Measurements from ENCODE around the gene PROM2.
"Not testable (repeated sequence)": the region's sequence is repeated elsewhere in the genome, so short reads cannot be mapped to it uniquely, and the experiment has no call there.

PROM2 gene

DNA sequence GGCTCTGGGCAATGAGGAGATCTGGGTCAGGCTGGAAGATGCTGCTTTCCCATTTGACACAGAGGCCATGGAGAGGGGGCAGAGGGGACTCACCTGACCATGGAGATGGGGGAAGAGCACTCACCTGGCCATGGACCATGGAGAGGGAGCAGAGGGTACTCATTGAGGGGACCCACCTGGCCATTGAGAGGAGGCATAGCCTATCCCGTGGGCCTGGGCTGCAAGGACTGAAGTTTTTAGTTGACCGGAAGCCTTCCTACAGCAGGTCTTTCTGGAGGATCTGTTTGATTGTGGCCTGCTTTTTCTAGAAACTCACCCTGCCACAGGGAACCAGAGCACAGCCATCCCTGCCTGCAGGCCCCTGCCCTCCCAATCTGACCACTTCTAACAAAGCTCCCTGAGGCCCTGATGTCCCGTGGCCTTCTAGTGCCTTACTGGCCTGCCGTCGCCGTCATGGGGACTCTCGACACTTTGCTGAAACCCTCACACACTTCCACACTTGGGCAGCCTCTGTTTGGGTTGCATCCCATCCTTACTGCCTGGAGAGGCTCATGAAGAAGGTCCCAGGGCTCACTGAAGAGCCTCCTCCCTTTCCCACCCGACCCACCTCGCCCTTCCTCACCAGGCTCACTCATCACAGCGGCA, 5.1 kb upstream of the PROM2 start:
- no peak for DNase-seq

DNA sequence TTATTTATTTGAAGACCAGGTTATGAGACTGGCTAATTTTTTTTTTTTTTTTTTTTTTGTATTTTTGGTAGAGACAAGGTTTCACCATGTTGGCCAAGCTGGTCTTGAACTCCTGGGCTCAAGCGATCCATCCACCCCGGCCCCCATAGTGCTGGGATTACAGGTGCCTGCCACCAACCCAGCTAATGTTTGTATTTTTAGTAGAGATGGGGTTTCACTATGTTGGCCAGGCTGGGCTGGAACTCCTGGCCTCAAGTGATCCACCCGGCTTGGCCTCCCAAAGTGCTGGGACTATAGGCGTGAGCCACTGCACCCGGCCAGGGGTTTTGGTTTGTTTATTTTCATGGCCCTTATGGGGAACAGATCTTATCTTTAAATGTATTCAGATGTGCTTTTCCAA, 4.5 kb upstream of the PROM2 start:
- DNase-seq, result not testable (repeated sequence)

DNA sequence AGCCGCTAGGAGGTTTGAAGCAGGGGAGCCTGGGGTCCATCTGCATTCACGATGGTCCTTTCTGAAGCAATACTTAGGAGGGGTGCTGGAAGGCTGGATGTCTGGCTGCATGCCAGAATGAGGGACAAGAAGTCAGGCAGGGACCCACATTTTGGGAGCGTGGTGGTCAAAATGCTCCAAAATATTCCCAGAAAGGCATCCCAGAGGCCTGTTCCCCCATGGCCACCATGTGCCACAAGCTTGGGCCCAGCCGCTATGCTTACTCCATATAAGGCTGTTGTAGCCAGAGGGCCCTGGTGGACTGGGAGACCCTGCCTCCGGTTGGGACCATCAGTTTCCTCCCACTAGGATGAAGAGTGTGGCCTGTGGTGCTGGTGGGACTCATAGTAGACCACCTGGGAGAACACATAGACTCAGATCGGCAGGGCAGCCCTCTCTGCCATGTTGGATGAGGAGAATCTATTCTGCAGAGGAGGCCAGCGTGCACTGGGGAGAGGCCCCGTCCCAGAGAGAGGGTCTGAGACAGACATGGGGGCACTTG, 3.6 kb upstream of the PROM2 start:
- DNase-seq, result no peak

DNA sequence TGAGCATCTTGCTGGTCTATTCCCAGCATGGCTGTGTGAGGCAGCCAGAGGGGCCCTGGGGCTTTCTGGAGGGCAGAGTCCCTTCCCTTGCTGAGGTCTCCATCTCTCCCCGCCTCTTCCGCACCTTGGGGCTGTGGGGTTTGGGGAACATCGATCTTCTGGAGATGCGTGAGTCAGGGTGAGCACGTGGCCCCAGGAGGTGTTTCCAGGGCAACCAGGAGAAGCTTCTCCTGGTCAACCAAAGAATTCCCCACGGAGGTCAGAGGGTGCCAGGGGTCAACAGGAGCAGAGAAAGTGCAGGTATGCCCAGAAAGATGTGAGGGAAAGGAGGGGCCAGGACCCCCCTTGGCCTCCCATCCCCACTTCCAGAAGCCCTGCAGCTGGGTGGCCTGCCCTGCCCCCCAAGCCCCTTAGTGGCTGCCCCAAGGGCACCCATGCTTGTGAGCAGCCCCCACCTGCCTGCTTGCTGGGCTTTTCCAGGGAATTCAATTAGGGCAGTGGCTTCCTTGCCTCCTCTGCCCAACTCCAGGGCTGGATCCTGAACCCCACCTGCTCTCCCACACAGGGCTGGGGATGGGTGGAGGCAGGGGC, 2.8 kb upstream of the PROM2 start:
- no peak for DNase-seq

DNA sequence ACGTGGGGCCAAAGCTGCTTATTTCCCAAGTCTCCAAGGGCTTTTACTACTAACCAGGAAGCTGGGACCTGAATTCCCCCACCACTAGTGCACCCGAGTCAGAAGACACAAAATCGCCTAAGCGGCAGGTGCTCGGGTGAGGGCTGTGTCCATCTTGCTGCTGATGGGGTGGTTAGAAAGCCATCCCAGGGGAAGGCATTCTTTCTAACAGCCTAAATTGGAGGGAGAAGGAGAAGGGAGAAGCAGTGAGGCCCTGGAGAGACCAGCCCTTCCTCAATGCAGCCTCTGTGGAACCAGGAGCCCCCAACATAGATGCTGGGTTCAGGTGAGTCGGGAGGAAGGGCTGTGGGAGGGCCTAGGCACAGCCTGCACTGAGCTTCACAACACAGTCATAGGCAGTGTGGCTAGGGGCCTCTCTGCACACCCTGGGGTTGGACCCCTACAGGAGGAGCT, 1.9 kb upstream of the PROM2 start:
- DNase-seq, result no peak

DNA sequence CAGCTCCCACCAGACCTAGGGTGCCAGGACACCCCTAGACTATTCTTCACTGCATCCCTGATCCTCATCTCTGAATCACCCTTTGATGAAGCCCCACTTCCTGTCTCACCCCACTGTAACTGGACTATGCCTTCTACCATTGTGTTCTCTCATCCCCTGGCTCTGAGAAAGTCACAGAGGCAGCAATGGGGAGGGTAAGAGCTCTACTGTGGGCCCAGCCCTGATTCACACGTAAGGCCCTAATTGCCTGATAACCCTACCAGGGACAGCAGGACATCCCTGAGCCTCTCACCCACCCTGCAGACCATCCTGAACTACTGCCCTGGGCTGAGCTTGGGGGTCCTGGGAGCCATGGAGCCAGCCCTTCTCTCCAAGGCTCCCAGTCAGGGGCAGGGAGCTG, 1.5 kb upstream of the PROM2 start:
- no peak for DNase-seq

DNA sequence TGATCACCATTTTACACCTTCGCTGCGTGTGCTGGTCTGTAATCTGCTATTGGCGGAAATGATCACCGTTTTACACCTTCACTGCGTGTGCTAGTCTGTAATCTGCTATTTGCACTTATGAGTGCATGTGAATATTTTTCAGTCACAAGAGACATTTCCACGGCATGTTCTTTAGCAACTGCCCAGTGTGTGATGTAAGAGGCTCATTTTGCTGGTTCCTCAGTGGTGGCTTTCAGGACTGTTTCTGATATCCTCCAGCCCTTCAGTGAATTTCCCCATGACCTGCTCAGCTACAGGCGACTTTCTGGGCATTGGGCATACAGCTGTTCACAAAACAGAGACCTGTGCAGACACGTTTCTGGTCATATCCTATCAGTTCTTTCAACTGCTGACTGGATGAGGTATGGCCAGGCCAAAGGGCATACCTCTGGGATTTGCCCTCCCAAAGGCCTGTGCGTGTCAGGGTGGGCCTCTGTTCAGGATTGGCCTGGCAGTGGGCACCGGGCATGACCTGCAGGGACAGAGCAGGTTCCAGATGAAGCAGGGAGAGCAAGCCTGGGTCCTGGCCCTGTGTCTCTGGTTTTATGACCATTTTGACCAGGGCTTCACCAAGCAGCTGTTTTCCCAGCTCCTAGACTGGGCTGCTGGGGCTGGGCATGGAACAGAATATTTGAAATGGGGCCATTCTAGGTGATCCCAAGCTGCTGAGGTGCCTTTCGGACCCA, 521 bp upstream of the PROM2 start:
- DNase-seq, result no peak

DNA sequence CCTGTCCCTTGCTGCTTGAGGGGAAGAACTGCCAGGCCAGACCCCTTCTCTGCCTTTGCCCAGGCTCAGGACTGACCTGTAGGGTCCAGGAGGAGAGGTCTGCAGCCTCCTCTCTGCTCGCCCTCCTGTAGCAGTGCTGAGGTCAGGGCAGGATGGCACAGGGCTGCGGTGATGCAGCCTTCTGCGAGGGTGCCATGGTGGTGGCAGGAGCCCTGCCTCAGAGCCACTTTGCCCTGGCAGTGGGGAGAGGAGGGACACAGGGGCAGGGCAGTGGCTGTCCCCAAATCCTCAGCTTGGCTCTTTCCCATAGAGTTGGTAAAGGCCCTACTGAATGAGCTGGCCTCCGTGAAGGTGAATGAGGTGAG, 884 bp downstream of the PROM2 start:
- DNase-seq, result no peak

DNA sequence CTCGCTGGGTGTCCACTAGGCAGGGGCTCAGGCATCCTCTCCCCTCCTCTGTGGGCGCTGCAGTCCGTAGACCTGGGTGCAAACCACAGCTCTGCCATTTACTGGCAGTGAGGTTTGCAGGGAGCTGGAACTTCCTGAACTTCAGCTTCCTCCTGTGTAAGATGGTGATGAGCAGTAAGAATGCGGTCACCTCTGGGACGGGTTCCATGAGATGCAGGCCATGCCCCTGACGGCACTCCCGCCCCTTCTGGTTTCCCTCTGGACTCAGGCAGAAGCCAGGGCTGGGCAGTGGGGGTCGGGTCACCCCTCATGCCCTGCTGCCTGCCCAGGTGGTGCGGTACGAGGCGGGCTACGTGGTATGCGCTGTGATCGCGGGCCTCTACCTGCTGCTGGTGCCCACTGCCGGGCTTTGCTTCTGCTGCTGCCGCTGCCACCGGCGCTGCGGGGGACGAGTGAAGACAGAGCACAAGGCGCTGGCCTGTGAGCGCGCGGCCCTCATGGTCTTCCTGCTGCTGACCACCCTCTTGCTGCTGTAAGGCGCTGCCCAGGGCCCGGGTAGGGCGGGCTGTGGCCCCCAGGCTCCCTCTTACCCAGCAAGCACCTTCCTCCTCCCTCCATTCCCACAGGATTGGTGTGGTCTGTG, 1.5 kb downstream of the PROM2 start:
- no peak for DNase-seq

DNA sequence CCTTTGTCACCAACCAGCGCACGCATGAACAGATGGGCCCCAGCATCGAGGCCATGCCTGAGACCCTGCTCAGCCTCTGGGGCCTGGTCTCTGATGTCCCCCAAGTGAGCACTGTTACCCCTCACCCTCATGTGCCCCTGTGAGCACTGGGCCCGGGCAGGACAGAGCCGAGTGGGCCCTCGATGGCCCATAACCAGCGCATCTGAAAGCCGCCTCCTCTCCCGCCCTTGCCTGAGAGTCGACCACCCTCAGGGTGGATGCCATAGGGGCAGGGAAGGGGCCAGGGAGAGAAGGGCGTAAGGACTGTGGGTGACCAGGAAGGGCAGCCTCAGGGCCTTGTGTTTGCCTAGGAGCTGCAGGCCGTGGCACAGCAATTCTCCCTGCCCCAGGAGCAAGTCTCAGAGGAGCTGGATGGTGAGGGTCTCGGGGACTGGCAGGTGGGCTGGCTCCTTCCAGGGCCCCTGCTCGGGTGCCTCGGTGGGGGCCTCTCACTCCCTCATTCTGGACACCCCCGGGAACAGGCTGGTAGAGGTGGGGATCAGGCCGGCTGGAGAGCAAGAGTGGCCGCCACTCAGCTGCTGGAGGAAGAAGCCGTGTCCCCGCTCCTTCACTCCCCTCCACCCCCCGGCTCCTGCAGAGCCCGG, 2.1 kb downstream of the PROM2 start:
- no peak for DNase-seq

DNA sequence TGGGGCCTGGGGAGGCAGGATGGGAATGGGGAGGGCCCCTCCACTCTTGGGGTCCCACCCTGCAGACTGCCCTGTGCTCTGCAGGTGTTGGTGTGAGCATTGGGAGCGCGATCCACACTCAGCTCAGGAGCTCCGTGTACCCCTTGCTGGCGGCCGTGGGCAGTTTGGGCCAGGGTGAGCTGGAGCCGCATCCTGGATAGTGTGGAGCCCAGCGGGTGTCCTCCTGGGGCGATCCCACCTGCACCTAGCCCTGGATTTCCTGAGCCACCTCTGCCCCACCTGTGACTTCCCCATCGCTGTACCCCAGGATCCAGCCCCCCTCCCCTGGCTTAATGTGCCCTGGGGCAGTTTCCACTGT, 2.6 kb downstream of the PROM2 start:
- no peak for DNase-seq

DNA sequence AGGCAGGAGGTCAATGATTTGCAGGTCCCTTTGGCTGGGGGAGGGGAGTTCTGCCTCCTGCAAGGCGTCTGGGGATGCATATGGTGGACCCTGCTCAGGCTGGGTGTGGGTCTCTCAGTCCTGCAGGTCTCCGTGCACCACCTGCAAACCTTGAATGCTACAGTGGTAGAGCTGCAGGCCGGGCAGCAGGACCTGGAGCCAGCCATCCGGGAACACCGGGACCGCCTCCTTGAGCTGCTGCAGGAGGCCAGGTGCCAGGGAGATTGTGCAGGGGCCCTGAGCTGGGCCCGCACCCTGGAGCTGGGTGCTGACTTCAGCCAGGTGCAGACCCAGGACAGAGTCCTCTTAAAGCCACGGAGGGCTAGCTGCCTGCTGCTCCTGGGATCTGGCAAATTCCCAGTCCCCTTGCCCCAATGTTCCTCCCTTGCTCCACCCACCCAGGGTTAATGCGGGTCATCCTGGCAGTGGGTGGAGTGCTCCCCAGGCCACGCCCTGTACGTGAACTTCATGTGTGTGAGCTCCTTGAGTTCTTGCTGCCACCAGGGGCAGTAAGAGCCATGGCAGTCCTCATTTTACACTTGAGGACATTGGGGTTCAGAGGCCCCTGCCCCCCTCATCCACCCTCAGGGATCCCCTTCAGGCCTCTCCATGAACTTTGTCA, 3.1 kb downstream of the PROM2 start:
- no peak for DNase-seq

DNA sequence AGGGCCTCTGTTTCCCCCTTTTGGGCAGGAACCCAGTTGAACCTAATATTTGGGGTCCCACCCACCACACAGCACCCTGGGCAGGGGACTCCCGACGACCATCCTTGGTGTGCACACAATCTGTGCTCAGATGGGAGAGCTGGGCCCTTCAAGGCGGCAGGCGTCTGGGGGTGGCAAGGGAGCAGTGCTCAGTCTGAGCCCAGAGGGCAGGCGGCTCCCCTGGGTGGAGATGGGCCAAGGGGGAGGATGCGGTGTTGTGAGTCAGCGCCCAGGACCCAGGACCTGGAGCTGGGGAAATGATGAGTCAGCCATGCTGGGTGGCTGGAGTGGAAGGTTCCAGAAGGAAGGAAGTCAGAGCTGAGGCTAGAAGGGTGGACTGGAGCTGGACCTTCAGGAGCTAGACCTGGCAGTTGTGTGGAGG, 3.8 kb downstream of the PROM2 start:
- no peak for DNase-seq

DNA sequence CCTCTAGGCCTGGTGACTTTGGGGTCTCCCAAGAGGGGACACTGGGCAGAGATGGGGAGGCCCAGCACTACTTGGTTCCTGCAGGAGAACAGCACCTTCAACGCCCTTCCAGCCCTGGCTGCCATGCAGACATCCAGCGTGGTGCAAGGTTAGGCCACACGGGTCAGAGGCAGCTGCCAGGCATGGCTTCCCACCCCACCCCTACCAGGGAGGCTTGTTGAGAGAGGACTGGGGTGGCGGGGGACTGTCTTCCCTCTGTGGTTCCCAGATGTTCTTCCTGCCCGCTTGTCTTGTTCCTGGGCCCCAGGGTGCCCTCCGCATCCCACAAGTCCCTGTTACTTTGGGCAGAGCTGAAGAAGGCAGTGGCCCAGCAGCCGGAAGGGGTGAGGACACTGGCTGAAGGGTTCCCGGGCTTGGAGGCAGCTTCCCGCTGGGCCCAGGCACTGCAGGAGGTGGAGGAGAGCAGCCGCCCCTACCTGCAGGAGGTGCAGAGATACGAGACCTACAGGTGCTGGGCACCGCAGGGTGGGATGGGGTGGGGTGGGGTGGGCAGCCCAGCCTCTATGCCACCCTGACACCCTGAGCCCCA, 4.5 kb downstream of the PROM2 start:
- DNase-seq, result no peak

DNA sequence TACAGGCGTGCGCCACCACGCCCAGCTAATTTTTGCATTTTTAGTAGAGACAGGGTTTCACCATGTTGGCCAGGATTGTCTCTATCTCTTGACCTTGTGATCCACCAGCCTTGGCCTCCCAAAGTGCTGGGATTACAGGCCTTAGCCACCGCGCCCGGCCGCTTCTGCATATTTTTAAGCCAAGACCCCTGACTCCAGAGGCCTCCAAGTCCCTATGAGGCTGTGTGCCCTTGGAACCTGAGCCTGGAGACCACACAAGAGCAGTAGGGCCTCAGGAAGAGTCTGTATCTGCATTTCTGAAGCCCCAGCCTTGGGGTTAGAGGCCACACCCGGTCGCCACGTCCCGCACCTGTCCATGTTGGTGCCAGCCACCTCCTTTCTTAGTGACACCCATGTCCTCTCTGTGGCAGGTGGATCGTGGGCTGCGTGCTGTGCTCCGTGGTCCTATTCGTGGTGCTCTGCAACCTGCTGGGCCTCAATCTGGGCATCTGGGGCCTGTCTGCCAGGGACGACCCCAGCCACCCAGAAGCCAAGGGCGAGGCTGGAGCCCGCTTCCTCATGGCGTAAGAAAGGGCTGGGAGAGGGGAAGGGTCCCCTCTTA, 5.3 kb downstream of the PROM2 start:
- no peak for DNase-seq

DNA sequence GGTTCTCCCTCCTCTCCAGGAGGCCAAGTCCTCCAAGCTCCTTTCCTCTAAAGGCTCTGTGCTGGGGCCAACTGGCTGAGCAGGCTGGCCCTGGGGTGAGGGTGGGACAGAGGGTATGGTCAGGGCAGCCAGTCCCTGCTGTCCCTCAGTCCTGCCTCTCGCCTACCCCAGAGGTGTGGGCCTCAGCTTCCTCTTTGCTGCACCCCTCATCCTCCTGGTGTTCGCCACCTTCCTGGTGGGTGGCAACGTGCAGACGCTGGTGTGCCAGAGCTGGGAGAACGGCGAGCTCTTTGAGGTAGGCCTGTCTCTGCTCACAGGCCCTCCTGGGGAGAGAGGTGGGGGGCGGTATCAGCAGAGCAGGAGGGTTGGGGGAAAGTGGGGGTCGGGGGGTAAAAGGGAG, 6.8 kb downstream of the PROM2 start:
- DNase-seq, result no peak

DNA sequence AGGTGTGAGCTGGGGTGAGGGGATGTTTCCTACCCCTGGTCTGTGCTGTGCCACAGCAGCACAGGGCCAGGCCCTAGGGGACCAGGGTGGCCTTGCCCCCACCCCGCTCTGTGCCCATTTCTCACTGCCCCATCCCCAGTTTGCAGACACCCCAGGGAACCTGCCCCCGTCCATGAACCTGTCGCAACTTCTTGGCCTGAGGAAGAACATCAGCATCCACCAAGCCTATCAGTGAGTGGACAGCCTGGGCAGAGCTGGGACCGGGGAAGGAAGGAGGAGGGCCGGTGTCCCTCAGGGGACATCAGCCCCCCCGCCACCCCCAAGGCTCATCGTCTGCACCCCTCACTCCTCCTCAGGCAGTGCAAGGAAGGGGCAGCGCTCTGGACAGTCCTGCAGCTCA, 7.5 kb downstream of the PROM2 start:
- no peak for DNase-seq

DNA sequence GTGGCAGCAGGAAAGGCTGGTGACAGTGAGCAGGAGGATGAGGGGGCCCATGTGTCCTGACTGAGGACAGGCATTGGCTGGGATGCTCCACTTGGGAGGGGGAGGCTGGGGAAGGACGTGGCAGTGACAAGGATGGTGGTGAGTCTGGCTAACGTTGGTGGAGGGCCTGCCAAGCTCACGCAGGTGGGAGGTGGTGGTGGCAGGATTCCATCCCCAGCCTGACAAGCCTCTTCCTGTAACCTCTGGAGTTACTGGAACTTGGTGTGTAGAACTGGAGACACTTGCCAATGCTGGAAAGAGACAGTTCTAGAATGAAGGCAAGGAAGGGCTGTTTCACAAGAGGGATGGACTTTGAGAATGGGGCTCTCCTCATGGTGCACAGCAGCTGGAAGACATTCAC, 8.2 kb downstream of the PROM2 start:
- no peak for DNase-seq

DNA sequence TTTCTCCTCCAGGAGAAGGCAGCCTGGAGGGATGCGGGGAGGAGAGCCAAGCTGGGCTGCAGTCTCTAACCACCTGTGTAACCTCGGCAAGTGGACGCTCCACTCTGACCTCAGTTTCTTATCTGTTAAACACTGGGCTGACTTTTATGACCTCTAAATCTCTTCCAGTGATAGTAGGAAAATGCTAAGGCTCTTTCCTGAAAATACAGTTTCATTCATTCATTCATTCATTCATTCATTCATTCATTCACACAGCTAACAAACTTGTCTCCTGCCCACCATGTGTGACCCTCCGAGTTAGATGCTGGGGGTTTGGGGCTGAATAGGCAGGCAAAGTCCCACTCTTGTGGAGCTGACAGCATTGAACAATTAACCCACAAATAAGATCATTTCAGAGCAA, 9.3 kb downstream of the PROM2 start:
- DNase-seq, result no peak

DNA sequence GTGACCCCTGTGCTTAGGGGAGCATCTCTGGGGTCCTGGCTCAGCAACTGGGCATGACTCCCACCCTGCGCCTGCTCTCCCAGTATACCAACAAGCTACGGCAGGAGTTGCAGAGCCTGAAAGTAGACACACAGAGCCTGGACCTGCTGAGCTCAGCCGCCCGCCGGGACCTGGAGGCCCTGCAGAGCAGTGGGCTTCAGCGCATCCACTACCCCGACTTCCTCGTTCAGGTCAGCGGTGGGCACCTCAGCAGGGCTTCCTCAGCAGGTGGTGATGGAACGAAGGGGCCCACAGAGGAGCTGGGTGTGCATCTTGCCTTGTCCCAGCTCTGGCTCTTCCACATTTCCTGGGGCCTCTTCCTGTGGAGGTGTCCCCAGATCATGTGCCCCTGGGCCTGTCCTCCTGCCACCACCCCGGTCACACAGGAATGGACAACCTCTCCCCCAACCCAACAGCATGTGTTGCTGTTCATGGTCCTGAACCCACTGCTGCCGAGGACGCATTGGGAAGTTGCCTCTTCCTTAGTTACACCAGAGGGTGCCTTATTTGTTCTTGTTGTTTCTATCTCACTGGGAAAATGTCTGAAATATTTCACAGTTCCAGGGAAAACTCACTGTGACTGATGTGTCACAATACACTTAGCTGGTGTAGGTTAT, 10.8 kb downstream of the PROM2 start:
- no peak for DNase-seq

DNA sequence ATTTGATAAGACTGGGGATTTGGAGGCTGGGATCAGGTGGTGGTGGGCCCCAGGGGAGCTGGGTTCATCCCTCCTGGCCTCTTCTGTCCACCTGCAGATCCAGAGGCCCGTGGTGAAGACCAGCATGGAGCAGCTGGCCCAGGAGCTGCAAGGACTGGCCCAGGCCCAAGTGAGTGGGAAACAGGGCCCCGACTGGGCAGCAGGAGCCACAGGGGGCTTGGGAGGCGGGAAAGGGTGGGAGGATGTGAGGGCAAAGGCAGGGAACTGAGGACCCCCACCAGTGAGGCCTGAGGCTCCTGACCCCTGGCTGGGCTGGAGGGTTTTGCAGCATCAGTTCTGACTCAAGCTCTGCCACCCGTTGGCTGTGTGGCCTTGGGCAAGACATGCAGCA, 11.3 kb downstream of the PROM2 start:
- no peak for DNase-seq
